GM08714 (cell line): ENCODE results near the gene ENPEP.
A peak's percentile ranks its signal among the peaks of the same experiment; 100 is the strongest.

Experiments used
- H3K4me3 ChIP-seq: fragments of 200-500 bp; sonication (Bioruptor generic); 2 replicates; pipeline ENCODE4 v1.5.1; 2014; ENCODE audit warnings: mild to moderate bottlenecking, low read length, inconsistent platforms
- ZNF274 ChIP-seq: IDR thresholded peaks from 2 replicates; pipeline ENCODE4 v1.6.1; 2012; ENCODE audit warnings: mild to moderate bottlenecking, low read depth, low read length

The ENPEP gene

GRCh38 chr4:110595583-110595982 is 119.6 kb downstream of the ENPEP start:
- TF ChIP-seq ZNF274, result no peak
- H3K4me3 ChIP-seq, result no peak overlapping the region

- no peak overlapping the region for H3K4me3 ChIP-seq
- no peak for TF ChIP-seq ZNF274
Measured at GRCh38 chr4:110596431-110596830, 120.5 kb downstream of the ENPEP start.

DNA sequence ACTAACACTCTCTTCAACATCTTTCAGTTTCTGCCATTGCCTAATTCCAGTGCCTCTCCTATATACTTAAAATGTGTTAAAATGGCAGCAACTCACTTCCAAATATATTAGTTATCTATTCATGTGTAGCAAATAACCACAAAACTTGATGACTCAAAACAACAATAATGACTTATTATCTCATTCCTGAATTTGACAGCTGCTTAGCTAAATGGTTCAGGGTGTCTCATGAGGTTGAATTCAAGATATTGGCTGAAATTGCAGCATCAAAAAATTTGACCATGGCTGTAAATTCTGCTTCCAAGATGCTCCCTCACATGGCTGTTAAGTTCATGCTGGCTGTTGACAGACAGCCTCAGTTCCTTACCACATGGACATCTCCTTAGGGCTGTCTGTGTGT is 121.6 kb downstream of the ENPEP start:
- TF ChIP-seq ZNF274, result no peak
- no peak overlapping the region for H3K4me3 ChIP-seq

DNA sequence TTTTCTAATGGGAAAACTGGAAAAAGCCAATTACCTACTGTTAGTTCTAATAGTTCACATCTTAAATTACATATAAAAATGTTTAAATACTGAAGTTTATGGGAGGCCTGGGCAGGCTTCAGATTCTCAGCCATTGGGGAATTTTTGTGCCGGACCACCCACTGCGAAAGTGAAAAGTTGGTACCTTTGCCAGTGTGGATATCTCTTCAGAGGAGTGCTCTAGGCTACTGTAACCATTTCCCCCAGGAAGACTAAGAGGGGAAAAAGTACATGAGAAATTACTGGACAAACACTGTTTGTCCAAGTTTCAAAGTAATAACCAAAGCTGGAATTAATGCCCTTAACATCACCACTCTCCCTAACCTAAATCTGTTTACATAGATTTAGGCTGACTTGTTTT is 126.1 kb downstream of the ENPEP start:
- no peak overlapping the region for H3K4me3 ChIP-seq
- no peak for TF ChIP-seq ZNF274

- no peak for TF ChIP-seq ZNF274
- no peak overlapping the region for H3K4me3 ChIP-seq
Measured at GRCh38 chr4:110605077-110605476, 129.1 kb downstream of the ENPEP start.

DNA sequence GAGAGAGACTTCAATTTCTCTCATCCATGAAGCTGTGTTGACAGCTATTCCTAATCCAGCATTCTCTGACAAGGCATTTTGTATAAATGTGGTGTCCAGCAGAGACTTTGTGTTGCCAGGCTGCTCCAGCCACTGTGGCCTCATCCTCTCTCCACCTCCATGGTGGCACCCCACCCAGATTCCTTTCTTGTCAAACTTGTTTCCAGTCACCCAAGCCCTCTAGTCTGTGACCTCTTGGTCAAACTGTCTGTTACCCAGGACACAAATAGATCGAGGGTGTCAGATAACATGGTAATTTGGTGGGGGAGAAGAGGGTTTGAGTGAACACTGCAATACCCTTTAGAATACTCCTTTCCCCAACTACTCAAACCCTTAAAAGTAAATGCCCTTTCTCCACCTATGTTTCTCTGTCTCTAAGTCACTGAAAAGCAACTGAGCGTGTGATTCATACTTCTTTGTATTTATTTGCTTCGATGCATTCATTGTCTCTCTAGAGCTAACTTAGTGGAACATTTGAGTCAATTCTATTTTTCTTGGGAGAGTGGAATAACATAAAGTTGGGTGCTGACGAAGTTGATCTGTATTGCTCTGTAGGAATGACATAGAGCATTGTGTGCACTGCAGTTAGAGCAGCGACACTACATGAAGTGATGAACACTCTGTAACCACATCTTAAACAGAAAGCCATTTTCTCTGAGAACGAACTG is 133.2 kb downstream of the ENPEP start:
- no peak for TF ChIP-seq ZNF274
- H3K4me3 ChIP-seq, result no peak overlapping the region

GRCh38 chr4:110610620-110610939 is 134.6 kb downstream of the ENPEP start:
- no peak overlapping the region; the same call in 1 of the 2 replicates for H3K4me3 ChIP-seq
- no peak for TF ChIP-seq ZNF274

DNA sequence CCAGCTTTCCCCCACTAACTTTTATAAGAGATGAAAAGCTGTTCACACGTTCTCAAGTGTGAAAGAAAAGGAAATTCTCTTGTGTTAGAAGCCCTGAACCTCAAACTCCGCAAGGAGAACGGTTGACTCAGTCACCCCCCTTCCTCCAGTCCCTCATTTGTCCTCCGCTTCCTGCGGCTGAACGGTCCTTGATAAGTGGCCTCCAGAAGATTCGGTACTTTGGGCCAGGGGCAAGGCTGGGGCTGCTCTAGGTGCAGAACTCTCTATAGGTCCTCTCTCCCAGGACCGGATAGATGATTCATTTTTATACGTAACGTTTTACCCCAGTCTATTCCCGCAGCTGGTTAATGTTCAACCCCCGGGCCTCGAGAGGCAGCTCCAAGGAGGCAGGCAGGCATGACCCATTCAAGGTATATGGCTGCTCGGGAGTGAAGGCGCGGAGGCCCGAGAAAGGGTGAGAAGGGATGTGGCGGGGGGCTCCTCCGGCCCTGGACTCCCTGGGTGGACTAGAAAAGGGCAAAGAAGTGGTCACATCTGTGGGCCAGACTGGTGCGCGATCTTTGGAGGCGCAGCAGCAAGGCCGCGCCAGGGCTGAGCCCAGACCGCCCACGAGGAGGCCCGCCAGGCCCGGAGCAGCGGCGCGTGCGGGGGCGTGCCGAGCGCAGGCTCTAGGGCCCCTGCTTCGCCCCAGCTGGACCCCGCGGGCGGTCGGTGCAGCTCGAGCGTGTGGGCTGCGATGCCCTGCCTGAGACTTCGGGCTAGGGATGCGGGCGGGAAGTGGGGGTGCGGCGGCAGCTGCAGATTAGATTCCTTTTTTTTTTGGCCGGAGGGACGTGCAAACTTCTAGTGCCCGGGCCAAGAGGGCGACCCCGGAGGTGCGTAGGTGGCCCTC is 135.2 kb downstream of the ENPEP start:
- TF ChIP-seq ZNF274, result no peak
- H3K4me3 ChIP-seq, result peak overlapping the region; percentile 20; the same call in 1 of the 2 replicates

- H3K4me3 ChIP-seq, result peak overlapping the region; percentile 20; the same call in 1 of the 2 replicates
- no peak for TF ChIP-seq ZNF274
Measured at GRCh38 chr4:110611968-110612447, 136.1 kb downstream of the ENPEP start.

GRCh38 chr4:110612631-110613269 is 136.8 kb downstream of the ENPEP start:
- TF ChIP-seq ZNF274, result no peak
- no peak overlapping the region for H3K4me3 ChIP-seq

GRCh38 chr4:110613745-110614144 is 137.8 kb downstream of the ENPEP start:
- no peak overlapping the region for H3K4me3 ChIP-seq
- TF ChIP-seq ZNF274, result no peak

- TF ChIP-seq ZNF274, result no peak
- H3K4me3 ChIP-seq, result no peak overlapping the region
Measured at GRCh38 chr4:110614173-110614963, 138.4 kb downstream of the ENPEP start.
